HepG2 (cell line): ENCODE data around the gene PCGF6. TPM values are rescaled to one million over a fixed set of nuclear protein-coding genes. Genes with fewer than 3 reads are reported as not detected.
A peak's percentile ranks its signal among the peaks of the same experiment; 100 is the strongest.

ENCODE experiments used
- CHD4 ChIP-seq: fragments of 200-600 bp; sonication (generic); IDR thresholded peaks from 2 replicates; pipeline ENCODE4 v1.7.0; 2017; ENCODE audit warnings: mild to moderate bottlenecking, low read length, borderline replicate concordance
- FOXC1 ChIP-seq: sonication (generic); formaldehyde crosslinking; IDR thresholded peaks from 2 replicates; pipeline ENCODE4 v1.8.0; 2022; ENCODE audit warnings: mild to moderate bottlenecking, missing genetic modification reagents, borderline replicate concordance
- GABPB1 ChIP-seq: IDR thresholded peaks from 2 replicates; pipeline ENCODE4 v1.6.1; 2016; ENCODE audit warnings: mild to moderate bottlenecking, missing genetic modification reagents, moderate library complexity, missing compliant biosample characterization
- HOXA5 ChIP-seq: sonication (generic); formaldehyde crosslinking; IDR thresholded peaks from 2 replicates; pipeline ENCODE4 v1.4.0; 2020; ENCODE audit warnings: missing genetic modification reagents
- POGZ ChIP-seq: sonication (generic); formaldehyde crosslinking; IDR thresholded peaks from 2 replicates; pipeline ENCODE4 v1.4.0; 2020; ENCODE audit warnings: mild to moderate bottlenecking, missing genetic modification reagents
- PTBP1 ChIP-seq: fragments of 200-400 bp; formaldehyde crosslinking; IDR thresholded peaks from 2 replicates; pipeline ENCODE4 v1.6.1; 2018; ENCODE audit warnings: low read length, low read depth; ENCODE audit not compliant: poor library complexity, severe bottlenecking
- RAD51 ChIP-seq: fragments of 450-650 bp; IDR thresholded peaks from 2 replicates; pipeline ENCODE4 v1.6.1; 2016; ENCODE audit warnings: borderline replicate concordance
- RFX1 ChIP-seq: fragments of 450-650 bp; IDR thresholded peaks from 2 replicates; pipeline ENCODE4 v1.6.1; 2017
- SOX5 ChIP-seq: IDR thresholded peaks from 2 replicates; pipeline ENCODE4 v1.6.1; 2016; ENCODE audit warnings: borderline replicate concordance
- ZFAT ChIP-seq: sonication (generic); formaldehyde crosslinking; conservative IDR thresholded peaks from 2 replicates; pipeline ENCODE4 v1.8.1; 2023; ENCODE audit warnings: missing genetic modification reagents, inconsistent platforms
- ZNF17 ChIP-seq: sonication (generic); formaldehyde crosslinking; IDR thresholded peaks from 2 replicates; pipeline ENCODE4 v1.5.0; 2020; ENCODE audit warnings: mild to moderate bottlenecking, missing genetic modification reagents
- ZNF274 ChIP-seq: sonication (generic); formaldehyde crosslinking; IDR thresholded peaks from 2 replicates; pipeline ENCODE4 v1.5.1; 2020; ENCODE audit warnings: mild to moderate bottlenecking, missing genetic modification reagents
- ZNF879 ChIP-seq: sonication (generic); formaldehyde crosslinking; IDR thresholded peaks from 2 replicates; pipeline ENCODE4 v1.8.1; 2023; ENCODE audit warnings: missing genetic modification reagents
- polyA plus RNA-seq, 8 experiments: library from polyadenylated mRNA; depleted of rRNA in 3 of 8; stranded (reverse) in 7 of 8; unstranded in 1 of 8; fragments of >200 nt; fragmentation: Illumina TruSeq in 4 of 8; extraction: Trizol in 4 of 8; gene quantifications; 2 replicates each; pipeline versions ENCODE4 v1.2.1 to v1.2.3, GENCODE V29; 2011 to 2016; ENCODE audit warnings: low read depth in 4 of 8, missing spikeins in 1 of 8, mixed read lengths in 1 of 8; ENCODE audit not compliant: insufficient read depth in 1 of 8
- total RNA-seq, 5 experiments: library from RNA; depleted of rRNA; stranded (reverse); fragments of >200 nt; fragmentation: Illumina TruSeq; extraction: Trizol; gene quantifications; 2 replicates each; pipeline ENCODE4 v1.2.3, GENCODE V29; 2016; ENCODE audit warnings: low read depth in 1 of 5
- TF ChIP-seq, protein P1 (sequence below): IDR thresholded peaks from 2 replicates; pipeline ENCODE4 v1.6.1; 2016; ENCODE audit warnings: low read depth
- TF ChIP-seq, protein P2 (sequence below): sonication (generic); formaldehyde crosslinking; IDR thresholded peaks from 2 replicates; pipeline ENCODE4 v1.4.0; 2020; ENCODE audit warnings: missing genetic modification reagents
- TF ChIP-seq, protein P3 (sequence below): sonication (generic); formaldehyde crosslinking; IDR thresholded peaks from 2 replicates; pipeline ENCODE4 v1.5.0; 2020; ENCODE audit warnings: missing genetic modification reagents
- TF ChIP-seq, protein P4 (sequence below): sonication (generic); formaldehyde crosslinking; conservative IDR thresholded peaks from 2 replicates; pipeline ENCODE4 v1.8.1; 2023; ENCODE audit warnings: missing genetic modification reagents
- TF ChIP-seq, protein P5 (sequence below): sonication (generic); formaldehyde crosslinking; IDR thresholded peaks from 2 replicates; pipeline ENCODE4 v1.9.0; 2021; ENCODE audit warnings: missing genetic modification reagents, mild to moderate bottlenecking, borderline replicate concordance
- TF ChIP-seq, protein P6 (sequence below): IDR thresholded peaks from 2 replicates; pipeline ENCODE4 v1.6.1; 2018; ENCODE audit warnings: missing genetic modification reagents, mild to moderate bottlenecking, missing compliant biosample characterization
- TF ChIP-seq, protein P7 (sequence below): fragments of 450-650 bp; IDR thresholded peaks from 2 replicates; pipeline ENCODE4 v1.6.1; 2017

PCGF6 gene
- total and polyA plus RNA-seq, 2 of the 13 experiments (the other 11 are each of a cell fraction or from before 2014, with no cell fraction given) = 5.2 to 19.4 TPM

DNA sequence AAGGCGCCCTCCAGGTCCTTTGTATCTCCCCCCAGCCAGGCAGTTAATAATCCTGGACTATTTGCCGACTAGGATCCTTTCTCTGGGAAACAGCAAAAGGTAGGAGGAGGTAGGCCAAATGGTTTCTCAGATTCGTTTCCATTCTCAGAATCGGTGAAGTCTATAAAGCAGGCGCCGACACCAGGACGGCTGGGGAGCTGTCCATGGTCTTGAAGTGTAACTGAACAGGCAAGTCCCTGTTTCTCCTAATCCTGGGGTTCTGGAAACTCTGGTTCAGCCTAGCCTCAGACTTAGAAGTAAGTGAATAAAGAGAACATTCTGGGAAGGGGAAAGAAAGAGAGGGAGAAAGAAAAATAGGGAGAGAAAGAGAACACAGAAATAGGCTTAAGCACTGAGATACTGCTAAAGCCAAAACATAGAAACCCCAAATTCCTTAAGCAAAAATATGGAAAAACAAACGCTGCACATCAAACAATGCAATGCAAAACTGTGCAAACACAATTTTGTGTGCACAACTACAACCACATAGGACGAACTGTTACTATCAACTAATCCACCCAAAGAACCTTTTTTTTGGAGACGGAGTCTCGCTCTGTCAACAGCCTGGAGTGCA, 85.1 kb downstream of the PCGF6 start (continued):
- TF ChIP-seq CHD4 (no peak), ZNF879 (CRISPR knock-in tag) (0 out of 2 replicates have a peak, but pooled peaks have one; percentile 43), HOXA5 (CRISPR knock-in tag) (peak; percentile 93), ZNF17 (CRISPR knock-in tag) (no peak), ZFAT (no peak; the same call in 1 of the 2 replicates), SOX5 (CRISPR knock-in tag) (peak; percentile 38; the same call in 1 of the 2 replicates), FOXC1 (peak; percentile 73; the same call in 1 of the 2 replicates), POGZ (CRISPR knock-in tag) (no peak), RFX1 (no peak), RAD51 (no peak), GABPB1 (no peak; the same call in 1 of the 2 replicates), ZNF274 (CRISPR knock-in tag) (peak; percentile 41; the same call in 1 of the 2 replicates), PTBP1 (no peak)
- TF ChIP-seq, protein P1, sequence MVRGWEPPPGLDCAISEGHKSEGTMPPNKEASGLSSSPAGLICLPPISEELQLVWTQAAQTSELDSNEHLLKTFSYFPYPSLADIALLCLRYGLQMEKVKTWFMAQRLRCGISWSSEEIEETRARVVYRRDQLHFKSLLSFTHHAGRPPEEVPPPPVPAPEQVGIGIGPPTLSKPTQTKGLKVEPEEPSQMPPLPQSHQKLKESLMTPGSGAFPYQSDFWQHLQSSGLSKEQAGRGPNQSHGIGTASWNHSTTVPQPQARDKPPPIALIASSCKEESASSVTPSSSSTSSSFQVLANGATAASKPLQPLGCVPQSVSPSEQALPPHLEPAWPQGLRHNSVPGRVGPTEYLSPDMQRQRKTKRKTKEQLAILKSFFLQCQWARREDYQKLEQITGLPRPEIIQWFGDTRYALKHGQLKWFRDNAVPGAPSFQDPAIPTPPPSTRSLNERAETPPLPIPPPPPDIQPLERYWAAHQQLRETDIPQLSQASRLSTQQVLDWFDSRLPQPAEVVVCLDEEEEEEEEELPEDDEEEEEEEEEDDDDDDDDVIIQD (CRISPR knock-in tag) = no peak
- TF ChIP-seq, protein P2, sequence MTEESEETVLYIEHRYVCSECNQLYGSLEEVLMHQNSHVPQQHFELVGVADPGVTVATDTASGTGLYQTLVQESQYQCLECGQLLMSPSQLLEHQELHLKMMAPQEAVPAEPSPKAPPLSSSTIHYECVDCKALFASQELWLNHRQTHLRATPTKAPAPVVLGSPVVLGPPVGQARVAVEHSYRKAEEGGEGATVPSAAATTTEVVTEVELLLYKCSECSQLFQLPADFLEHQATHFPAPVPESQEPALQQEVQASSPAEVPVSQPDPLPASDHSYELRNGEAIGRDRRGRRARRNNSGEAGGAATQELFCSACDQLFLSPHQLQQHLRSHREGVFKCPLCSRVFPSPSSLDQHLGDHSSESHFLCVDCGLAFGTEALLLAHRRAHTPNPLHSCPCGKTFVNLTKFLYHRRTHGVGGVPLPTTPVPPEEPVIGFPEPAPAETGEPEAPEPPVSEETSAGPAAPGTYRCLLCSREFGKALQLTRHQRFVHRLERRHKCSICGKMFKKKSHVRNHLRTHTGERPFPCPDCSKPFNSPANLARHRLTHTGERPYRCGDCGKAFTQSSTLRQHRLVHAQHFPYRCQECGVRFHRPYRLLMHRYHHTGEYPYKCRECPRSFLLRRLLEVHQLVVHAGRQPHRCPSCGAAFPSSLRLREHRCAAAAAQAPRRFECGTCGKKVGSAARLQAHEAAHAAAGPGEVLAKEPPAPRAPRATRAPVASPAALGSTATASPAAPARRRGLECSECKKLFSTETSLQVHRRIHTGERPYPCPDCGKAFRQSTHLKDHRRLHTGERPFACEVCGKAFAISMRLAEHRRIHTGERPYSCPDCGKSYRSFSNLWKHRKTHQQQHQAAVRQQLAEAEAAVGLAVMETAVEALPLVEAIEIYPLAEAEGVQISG (CRISPR knock-in tag) = peak; percentile 67
- TF ChIP-seq, protein P3, sequence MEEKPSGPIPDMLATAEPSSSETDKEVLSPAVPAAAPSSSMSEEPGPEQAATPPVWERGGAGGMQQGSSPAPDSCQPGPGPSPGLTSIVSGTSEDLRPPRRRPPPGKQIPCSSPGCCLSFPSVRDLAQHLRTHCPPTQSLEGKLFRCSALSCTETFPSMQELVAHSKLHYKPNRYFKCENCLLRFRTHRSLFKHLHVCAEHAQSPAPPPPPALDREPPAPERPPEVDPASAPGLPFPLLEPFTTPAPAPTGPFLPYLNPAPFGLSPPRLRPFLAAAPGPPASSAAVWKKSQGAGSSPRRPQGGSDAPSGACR (CRISPR knock-in tag) = 0 out of 2 replicates have a peak, but pooled peaks have one; percentile 47
- TF ChIP-seq, protein P4, sequence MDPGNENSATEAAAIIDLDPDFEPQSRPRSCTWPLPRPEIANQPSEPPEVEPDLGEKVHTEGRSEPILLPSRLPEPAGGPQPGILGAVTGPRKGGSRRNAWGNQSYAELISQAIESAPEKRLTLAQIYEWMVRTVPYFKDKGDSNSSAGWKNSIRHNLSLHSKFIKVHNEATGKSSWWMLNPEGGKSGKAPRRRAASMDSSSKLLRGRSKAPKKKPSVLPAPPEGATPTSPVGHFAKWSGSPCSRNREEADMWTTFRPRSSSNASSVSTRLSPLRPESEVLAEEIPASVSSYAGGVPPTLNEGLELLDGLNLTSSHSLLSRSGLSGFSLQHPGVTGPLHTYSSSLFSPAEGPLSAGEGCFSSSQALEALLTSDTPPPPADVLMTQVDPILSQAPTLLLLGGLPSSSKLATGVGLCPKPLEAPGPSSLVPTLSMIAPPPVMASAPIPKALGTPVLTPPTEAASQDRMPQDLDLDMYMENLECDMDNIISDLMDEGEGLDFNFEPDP (CRISPR knock-in tag) = no peak
- TF ChIP-seq, protein P5, sequence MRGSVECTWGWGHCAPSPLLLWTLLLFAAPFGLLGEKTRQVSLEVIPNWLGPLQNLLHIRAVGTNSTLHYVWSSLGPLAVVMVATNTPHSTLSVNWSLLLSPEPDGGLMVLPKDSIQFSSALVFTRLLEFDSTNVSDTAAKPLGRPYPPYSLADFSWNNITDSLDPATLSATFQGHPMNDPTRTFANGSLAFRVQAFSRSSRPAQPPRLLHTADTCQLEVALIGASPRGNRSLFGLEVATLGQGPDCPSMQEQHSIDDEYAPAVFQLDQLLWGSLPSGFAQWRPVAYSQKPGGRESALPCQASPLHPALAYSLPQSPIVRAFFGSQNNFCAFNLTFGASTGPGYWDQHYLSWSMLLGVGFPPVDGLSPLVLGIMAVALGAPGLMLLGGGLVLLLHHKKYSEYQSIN (CRISPR knock-in tag) = no peak
- TF ChIP-seq, protein P6, sequence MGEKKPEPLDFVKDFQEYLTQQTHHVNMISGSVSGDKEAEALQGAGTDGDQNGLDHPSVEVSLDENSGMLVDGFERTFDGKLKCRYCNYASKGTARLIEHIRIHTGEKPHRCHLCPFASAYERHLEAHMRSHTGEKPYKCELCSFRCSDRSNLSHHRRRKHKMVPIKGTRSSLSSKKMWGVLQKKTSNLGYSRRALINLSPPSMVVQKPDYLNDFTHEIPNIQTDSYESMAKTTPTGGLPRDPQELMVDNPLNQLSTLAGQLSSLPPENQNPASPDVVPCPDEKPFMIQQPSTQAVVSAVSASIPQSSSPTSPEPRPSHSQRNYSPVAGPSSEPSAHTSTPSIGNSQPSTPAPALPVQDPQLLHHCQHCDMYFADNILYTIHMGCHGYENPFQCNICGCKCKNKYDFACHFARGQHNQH (CRISPR knock-in tag) = peak; percentile 78; the same call in 1 of the 2 replicates
- TF ChIP-seq, protein P7, sequence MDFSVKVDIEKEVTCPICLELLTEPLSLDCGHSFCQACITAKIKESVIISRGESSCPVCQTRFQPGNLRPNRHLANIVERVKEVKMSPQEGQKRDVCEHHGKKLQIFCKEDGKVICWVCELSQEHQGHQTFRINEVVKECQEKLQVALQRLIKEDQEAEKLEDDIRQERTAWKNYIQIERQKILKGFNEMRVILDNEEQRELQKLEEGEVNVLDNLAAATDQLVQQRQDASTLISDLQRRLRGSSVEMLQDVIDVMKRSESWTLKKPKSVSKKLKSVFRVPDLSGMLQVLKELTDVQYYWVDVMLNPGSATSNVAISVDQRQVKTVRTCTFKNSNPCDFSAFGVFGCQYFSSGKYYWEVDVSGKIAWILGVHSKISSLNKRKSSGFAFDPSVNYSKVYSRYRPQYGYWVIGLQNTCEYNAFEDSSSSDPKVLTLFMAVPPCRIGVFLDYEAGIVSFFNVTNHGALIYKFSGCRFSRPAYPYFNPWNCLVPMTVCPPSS = no peak
